ENCODE results near the gene NOL4L.

NOL4L gene

GRCh38 chr20:32574296-32575226, 10.6 kb downstream of the NOL4L start:
- no peak for DNase-seq

DNA sequence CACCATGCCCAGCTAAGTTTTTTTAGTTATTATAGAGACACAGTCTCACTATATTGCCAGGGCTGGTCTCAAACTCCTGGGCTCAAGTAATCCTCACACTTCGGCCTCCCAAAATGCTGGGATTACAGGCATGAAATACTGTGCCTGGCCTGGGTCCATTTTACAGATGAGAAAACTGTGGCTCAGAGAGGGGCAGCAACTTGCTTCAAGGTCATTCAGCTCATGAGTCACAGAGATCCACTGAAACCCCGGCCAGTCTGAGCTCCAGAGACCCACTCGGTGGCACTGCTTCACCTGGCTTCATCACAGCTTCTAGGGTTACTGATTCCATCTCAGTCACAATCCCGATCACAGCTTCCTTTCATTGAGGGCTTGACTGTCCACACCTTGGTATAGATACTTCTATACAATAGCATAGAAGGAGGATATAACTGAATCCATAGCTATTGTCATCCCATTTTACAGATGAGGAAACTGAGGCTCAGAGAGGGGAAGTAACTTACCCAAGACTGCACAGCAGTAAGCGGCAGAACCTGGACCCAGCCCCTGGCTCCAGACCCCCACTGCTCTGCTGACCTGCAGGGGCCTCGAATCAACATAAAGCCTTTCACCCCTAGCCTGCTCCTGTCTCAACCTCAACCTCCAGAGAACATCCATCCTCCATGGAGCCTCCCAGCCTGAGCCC, 11.8 kb downstream of the NOL4L start:
- no peak for DNase-seq

- no peak for DNase-seq
These were observed 12.7 kb downstream of the NOL4L start for GRCh38 chr20:32572271-32572968.

GRCh38 chr20:32571566-32571965, 13.6 kb downstream of the NOL4L start:
- DNase-seq, result no peak

DNA sequence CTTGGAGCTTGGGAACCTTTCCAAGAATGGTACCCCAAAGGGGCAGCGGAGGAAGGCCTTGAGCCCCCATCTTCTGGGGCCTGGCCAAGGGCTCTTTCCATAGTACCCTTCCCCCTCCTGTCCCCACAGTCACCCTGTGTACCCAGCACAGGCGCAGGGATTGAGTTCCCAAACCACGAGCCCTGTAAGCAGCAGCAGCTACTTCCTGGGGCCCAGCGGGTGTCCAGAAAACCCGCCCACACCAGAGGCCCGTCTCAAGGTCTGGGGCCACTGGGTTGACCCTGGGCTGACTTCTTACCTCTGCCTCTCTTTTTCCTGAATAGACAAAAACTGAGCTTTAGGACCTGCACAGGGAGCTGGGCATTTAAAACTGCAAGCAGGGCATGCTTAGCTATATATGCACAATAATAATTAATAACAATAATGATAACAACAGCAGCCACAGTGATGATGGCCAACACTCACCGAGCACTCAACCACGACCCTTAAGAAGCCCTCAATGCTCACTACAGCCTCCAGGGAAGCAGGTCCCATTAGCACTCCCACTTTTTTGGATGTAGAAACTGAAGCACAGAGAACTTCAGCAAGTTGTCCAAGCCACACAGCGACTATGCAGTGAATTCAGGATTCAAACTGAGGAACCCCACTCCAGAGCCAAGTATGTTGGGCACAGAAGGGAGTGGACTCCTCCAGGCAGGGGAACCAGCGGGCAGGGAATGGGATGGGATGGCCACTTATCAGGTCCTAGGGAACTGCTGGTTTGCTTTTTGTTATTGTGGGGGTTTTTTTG, 14.5 kb downstream of the NOL4L start:
- no peak for DNase-seq

GRCh38 chr20:32569380-32570305, 15.5 kb downstream of the NOL4L start:
- no peak for DNase-seq

- no peak for DNase-seq
These were observed 16.1 kb downstream of the NOL4L start for GRCh38 chr20:32569018-32569379.

DNA sequence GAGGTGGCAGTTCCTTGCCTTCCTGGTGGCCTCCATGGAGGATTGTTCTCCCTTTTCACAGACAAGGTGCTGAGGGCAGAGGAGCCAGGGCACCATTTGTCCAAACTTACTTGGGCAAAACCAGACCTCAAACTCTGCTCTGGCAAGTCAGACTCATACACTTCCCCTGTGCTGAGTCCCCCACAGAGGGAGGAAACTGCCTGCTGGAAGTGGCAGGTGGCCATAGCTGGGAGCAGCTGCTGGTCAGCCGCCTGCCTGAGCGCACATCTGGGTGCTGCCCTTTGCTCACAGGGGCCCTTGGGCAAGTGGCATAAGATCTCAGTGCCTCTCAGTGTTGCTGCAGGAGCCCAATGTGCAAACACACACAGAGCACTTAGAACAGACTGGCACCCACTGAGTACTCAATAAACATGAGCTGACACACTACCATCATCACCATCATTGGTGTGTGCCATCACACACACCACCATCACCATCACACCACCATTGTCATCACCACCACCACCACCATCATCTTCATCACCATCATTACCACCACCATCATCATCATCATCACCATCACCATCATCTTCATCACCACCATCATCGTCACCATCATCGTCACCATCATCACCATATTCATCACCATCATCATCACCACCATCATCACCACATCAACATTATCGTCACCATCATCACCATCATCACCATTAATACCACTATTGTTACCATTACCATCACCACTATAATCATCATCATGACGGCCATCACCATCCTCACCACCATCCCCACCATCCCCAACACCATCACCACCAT, 17.6 kb downstream of the NOL4L start:
- no peak for DNase-seq

GRCh38 chr20:32566379-32567374, 18.5 kb downstream of the NOL4L start:
- DNase-seq, result no peak

DNA sequence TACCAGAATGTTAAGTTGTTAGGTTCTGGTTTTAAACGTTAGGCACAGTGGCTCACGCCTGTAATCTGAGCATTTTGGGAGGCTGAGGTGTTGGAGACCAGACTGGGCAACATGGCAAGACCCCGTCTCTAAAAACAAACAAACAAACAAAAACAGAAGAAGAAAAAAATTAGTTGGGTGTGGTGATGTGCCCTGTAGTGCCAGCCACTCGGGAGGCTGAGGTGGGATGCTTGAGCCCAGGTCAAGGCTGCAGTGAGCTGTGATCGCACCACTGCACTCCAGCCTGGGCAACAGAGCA, 19.4 kb downstream of the NOL4L start:
- DNase-seq, result no peak

DNA sequence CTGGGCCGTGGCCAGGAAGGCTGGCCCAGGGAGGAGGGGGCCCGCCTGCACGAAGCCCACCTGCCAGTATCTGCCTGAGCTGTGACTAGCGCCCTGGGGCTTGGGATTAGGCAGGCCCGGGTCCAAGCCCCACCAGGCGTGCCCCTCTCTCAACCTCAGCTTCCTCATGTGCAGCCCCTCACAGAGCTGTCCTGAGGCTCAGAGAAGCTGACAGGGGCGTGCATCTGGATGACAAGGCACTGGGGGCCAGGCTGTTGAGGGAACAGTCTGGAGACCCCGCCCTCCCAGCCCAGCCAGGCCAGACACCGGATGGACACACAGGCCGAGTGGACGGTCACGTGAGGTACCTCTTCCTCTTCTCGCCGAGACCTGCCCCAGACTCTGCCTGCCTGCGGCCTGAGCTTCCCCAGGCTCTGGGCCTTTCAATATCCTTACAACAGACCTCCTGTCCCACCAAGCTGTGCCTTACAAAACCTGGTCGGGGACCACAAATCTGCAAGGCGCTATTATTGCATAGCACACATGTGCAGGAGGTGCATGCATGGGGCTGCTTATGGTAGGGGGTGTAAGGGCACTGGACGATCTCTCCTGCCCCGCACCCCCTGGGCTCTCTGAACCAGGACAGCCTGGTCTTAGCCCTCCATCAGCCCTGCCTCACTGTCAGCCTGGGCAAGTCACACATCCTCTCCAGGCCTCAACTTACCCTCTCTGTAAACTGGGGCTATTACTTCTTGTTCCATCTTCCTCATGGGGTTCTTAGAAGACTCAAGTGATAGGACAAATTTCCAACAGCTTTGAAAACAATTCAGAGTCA, 20.0 kb downstream of the NOL4L start:
- no peak for DNase-seq

DNA sequence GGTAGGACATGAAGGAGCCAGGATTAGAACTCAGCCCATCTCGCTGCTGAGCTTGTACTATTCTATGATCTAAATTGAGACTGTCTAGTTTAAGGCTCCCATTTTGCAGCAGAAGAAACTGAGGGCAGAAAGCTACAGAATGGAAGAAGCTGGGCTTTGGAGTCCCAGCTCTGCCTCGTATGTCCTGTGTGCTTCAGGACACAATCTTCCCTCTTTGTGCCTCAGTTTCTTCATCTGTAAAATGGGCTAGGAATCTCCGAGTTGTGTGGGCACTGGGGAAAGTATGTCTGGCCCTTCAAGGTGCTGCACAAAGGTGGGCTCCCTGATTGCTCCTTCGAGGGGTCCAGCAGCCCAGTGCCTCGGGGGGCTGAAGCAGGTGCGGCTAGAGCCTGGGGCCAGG, 20.7 kb downstream of the NOL4L start:
- no peak for DNase-seq

GRCh38 chr20:32563311-32564272, 21.5 kb downstream of the NOL4L start:
- DNase-seq, result no peak

GRCh38 chr20:32562495-32562911, 22.6 kb downstream of the NOL4L start:
- no peak for DNase-seq

DNA sequence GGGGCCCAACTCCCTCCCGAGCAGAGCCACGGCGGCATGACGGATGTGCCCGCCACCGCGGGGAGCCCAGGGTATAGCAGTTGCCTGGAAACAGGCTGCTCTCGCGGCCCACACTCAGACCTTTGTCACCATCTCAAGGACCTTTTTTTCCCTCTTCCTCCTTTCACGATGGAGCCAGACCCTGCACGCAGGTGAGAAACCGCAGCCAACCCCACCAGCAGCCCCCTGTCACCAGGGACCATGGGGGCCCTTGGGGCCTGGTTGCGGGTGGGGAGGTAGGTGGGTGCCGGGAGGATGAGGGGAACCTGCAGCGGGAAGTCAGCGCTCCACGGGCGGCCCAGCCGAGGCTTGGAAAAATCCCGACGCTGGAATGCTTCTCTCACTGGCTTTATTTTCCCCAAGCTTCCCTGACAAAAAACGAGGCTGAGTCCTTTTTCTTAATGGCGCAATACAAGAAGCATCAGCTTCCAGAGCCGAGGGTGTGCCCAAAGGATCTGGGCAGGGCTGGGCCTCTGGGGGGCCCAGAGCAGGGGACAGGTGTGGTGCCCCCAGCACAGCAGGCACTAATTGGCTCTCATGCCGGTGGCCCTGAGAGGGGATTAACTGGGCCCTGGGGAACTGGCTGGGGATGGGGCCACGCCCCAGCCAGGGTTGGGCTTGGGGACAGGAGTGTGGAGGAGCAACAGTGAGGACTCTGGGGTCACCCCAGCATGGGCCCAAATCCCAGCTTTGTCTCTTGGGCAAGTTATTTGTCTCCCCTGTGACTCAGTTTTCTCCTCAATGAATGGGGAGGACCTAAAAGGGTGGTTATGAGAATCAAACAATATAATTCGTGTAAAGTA, 23.9 kb downstream of the NOL4L start:
- no peak for DNase-seq

DNA sequence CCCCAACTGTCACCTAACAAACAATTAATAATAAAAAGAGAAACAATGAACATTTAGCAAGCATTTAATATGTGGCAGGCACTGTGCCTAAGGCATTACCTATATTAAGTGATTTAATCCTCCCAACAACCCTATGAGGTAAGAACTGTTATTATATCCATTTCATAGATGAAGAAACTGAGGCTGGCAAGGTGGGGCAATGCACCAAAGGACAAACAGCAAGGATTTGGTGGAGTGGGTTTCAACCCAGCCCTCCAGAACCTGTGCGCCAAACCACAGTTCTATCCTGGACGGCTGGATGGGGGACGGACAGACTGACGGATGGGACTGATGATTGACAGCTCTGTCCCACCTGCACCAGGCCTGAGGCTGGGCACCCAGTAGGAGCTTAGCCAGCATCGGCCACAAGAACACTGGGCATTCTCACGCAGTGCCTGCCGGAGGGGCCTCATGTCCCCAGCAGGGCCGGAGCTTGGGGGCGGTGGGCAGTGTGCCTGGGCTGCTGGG, 24.6 kb downstream of the NOL4L start:
- DNase-seq, result no peak

All from AML-193 (cell line).